Gastroesophageal sphincter (tissue), 3 donors: ENCODE data around the gene SUN2.

Experiments
- CTCF ChIP-seq, 4 experiments: fragments of 200-600 bp in 2 of 4; fragments of 450-650 bp in 2 of 4; sonication (generic) in 1 of 4; IDR thresholded peaks; one replicate each; pipeline ENCODE4 v1.5.1; 2017 to 2019; ENCODE audit warnings: antibody characterized with exemption in 4 of 4, mild to moderate bottlenecking in 2 of 4, moderate library complexity in 2 of 4
- EP300 ChIP-seq: sonication (generic); formaldehyde crosslinking; IDR thresholded peaks from one replicate; pipeline ENCODE4 v1.6.1; 2017; ENCODE audit warnings: antibody characterized with exemption, mild to moderate bottlenecking

DNA sequence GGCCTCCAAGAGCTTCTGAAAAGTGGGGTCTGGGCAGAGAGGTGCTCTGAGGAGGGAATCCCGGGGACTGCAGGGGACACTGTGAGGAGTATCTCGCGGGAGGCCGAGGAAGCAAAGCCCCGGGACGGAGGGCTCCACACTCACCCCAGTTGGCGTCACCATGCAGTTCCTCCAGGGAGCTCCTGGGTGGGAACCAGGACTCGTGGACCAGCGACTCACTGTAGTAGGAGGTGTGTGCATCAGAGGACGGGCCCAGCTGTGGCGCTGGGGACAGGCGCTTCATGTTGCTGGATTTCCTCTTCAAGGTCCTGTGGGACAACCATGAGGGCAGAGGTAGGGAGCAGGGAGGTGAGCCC, 4.8 kb downstream of the SUN2 start:
- TF ChIP-seq CTCF (IDR thresholded peaks at IDR 0.05) (no peak), EP300 (no peak)
